HepG2 (cell line): ENCODE measurements around the gene ATOH8. TPM values are rescaled to one million over a fixed set of nuclear protein-coding genes. Genes with fewer than 3 reads are reported as not detected.
A peak's percentile ranks its signal among the peaks of the same experiment; 100 is the strongest.

Experiments
- CEBPG ChIP-seq: IDR thresholded peaks from 2 replicates; pipeline ENCODE4 v1.6.1; 2016
- HNRNPUL1 ChIP-seq: fragments of 200-400 bp; formaldehyde crosslinking; IDR thresholded peaks from 2 replicates; pipeline ENCODE4 v1.6.1; 2017; ENCODE audit warnings: low read depth, mild to moderate bottlenecking, low read length, moderate library complexity
- JUN ChIP-seq: sonication (generic); formaldehyde crosslinking; IDR thresholded peaks from 2 replicates; pipeline ENCODE4 v1.4.0; 2020; ENCODE audit warnings: mild to moderate bottlenecking, missing genetic modification reagents
- KDM2A ChIP-seq: sonication (generic); formaldehyde crosslinking; IDR thresholded peaks from 2 replicates; pipeline ENCODE4 v1.4.0; 2020; ENCODE audit warnings: low read depth, missing genetic modification reagents, borderline replicate concordance
- MIXL1 ChIP-seq: IDR thresholded peaks from 2 replicates; pipeline ENCODE4 v1.6.1; 2016
- RBM39 ChIP-seq: fragments of 200-400 bp; formaldehyde crosslinking; IDR thresholded peaks from one replicate; pipeline ENCODE4 v1.6.1; 2018; ENCODE audit warnings: antibody characterized with exemption, mild to moderate bottlenecking, low read depth, low read length; ENCODE audit not compliant: poor library complexity, severe bottlenecking
- SALL1 ChIP-seq: sonication (generic); formaldehyde crosslinking; IDR thresholded peaks from 2 replicates; pipeline ENCODE4 v1.8.0; 2022; ENCODE audit warnings: mild to moderate bottlenecking, missing genetic modification reagents
- SMC3 ChIP-seq: IDR thresholded peaks from 2 replicates; pipeline ENCODE4 v1.6.1; 2011; ENCODE audit warnings: low read length, improper control_type of control experiment
- polyA plus RNA-seq, 8 experiments: library from polyadenylated mRNA; depleted of rRNA in 3 of 8; stranded (reverse) in 7 of 8; unstranded in 1 of 8; fragments of >200 nt; fragmentation: Illumina TruSeq in 4 of 8; extraction: Trizol in 4 of 8; gene quantifications; 2 replicates each; pipeline versions ENCODE4 v1.2.1 to v1.2.3, GENCODE V29; 2011 to 2016; ENCODE audit warnings: low read depth in 4 of 8, missing spikeins in 1 of 8, mixed read lengths in 1 of 8; ENCODE audit not compliant: insufficient read depth in 1 of 8
- total RNA-seq, 5 experiments: library from RNA; depleted of rRNA; stranded (reverse); fragments of >200 nt; fragmentation: Illumina TruSeq; extraction: Trizol; gene quantifications; 2 replicates each; pipeline ENCODE4 v1.2.3, GENCODE V29; 2016; ENCODE audit warnings: low read depth in 1 of 5
- TF ChIP-seq, protein P1 (sequence below), 2 experiments: sonication (generic) in 1 of 2; formaldehyde crosslinking in 1 of 2; IDR thresholded peaks; 2 replicates each; pipeline versions ENCODE4 v1.4.0 to v1.6.1; 2018 to 2020; ENCODE audit warnings: missing genetic modification reagents in 2 of 2, borderline replicate concordance in 1 of 2, low read depth in 1 of 2, mild to moderate bottlenecking in 1 of 2, missing biosample characterization in 1 of 2
- TF ChIP-seq, protein P2 (sequence below), 2 experiments: sonication (generic) in 1 of 2; formaldehyde crosslinking in 1 of 2; IDR thresholded peaks; 2 replicates each; pipeline versions ENCODE4 v1.5.1 to v1.6.1; 2011 to 2020; ENCODE audit warnings: borderline replicate concordance in 1 of 2, low read depth in 1 of 2, low read length in 1 of 2, mild to moderate bottlenecking in 1 of 2, missing genetic modification reagents in 1 of 2, moderate library complexity in 1 of 2

The ATOH8 gene
- total and polyA plus RNA-seq, 2 of the 13 experiments (the other 11 are each of a cell fraction or from before 2014, with no cell fraction given) = 0.13 to 0.61 TPM

DNA sequence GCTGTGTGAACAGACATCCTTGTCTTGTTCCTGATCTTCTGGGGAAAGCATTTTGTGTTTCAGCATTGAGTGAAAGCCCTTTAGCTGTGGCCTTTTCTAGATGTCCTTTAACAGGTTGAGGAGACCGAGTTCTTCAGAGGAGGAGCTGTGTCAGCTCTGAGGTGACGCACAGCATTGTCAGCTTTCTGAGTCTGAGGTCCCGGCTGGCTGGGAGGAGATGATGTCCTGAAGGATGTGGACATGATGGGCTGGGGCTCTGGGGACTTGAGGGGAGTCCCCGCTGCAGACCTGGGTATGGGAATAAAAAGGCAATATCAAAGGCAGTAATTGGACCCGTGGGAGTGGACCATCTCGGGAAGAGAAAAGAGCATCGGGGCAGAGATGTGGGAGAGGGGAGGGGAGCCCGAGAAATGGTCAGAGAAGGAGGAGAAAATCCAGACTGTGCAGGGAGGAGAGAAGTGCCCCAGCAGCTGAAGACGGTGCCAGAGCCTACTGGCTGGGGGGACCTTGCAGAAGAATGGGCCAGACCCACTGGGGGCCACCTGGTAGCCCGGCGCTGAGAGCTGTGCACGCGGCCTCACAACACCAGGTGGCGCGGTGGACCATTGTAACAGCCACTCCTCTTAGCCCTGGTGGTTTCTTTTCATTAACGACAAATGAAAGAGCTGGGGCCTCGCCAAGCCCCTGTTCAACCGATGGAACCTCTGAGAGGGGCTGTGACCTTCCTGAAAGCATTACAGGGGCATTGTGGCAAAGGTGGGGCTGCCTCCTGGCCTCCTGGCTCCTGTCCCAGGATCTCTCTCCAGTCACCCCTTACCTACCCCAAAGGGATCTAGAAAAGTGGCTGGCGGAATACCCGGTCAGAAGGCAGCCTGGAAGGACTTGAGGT lies 73.4 kb downstream of the ATOH8 start (continued):
- TF ChIP-seq, protein P1, sequence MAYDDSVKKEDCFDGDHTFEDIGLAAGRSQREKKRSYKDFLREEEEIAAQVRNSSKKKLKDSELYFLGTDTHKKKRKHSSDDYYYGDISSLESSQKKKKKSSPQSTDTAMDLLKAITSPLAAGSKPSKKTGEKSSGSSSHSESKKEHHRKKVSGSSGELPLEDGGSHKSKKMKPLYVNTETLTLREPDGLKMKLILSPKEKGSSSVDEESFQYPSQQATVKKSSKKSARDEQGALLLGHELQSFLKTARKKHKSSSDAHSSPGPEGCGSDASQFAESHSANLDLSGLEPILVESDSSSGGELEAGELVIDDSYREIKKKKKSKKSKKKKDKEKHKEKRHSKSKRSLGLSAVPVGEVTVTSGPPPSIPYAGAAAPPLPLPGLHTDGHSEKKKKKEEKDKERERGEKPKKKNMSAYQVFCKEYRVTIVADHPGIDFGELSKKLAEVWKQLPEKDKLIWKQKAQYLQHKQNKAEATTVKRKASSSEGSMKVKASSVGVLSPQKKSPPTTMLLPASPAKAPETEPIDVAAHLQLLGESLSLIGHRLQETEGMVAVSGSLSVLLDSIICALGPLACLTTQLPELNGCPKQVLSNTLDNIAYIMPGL (CRISPR knock-in tag; IDR thresholded peaks at IDR 0.05; ENCODE audit: borderline replicate concordance in 1 of 2, low read depth in 1 of 2) = 0 out of 4 replicates have a peak, but pooled peaks have one; percentile 31 to 41
- TF ChIP-seq SMC3 (peak; percentile 87), MIXL1 (peak; percentile 37; the same call in 1 of the 2 replicates), RBM39 (peak; percentile 72), KDM2A (peak; percentile 66), CEBPG (0 out of 2 replicates have a peak, but pooled peaks have one; percentile 16), SALL1 (CRISPR knock-in tag) (peak; percentile 55), JUN (CRISPR knock-in tag) (no peak), HNRNPUL1 (no peak)
- TF ChIP-seq, protein P2, sequence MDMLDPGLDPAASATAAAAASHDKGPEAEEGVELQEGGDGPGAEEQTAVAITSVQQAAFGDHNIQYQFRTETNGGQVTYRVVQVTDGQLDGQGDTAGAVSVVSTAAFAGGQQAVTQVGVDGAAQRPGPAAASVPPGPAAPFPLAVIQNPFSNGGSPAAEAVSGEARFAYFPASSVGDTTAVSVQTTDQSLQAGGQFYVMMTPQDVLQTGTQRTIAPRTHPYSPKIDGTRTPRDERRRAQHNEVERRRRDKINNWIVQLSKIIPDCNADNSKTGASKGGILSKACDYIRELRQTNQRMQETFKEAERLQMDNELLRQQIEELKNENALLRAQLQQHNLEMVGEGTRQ (IDR thresholded peaks at IDR 0.05; ENCODE audit: low read depth, low read length) = no peak
- TF ChIP-seq, protein P2 (CRISPR knock-in tag; IDR thresholded peaks at IDR 0.05; ENCODE audit: borderline replicate concordance) = no peak
